Heart left ventricle (tissue), 13 donors: Measurements from ENCODE around the gene EML1.

Source experiments
- POLR2A ChIP-seq, 2 donors: fragments of 450-650 bp; IDR thresholded peaks; one replicate each; pipeline ENCODE4 v1.6.1; 2017; ENCODE audit warnings: antibody characterized with exemption in 2 of 2, mild to moderate bottlenecking in 2 of 2, moderate library complexity in 2 of 2
- TF ChIP-seq, protein P1 (sequence below), 12 donors: fragments of 200-600 bp; sonication (generic) in 4 of 12; IDR thresholded peaks; one replicate each; pipeline versions ENCODE4 v1.5.0 to v1.8.0; 2018 to 2022; ENCODE audit warnings: antibody characterized with exemption in 12 of 12, mild to moderate bottlenecking in 5 of 12
- donor health status: ischemic (EF 13 %, LVEDD 7.1; RV severe dilation, severe dysfunction).
- donor health status: DM: no; HTN: yes; CAD: no.
- donor health status: DM: no; HTN: no; CAD: no.
- donor health status: ischemic (EF 25% LVEDD 6.9; RV normal size, moderate dysfunction).
- donor health status: ischemic (EF 25% LVEDD 5.7; RV mildly dilated, moderate dysfunction).
- donor health status: ischemic (EF 35%, LVEDD 5.7; RV mildly dilated, moderate dysfunction).
- donor health status: nonischemic (EF 11% LVEDD 7.7; RV severe dilation, severe dysfunction).
- donor health status: DM: yes; HTN: yes; CAD: no.
- donor health status: PGD.
- donor health status: ischemic (EF 29% LVEDD 5.4; RV normal size, mild dysfunction).
- donor health status: nonischemic (EF 23%, LVEDD 6.1; RV moderate dilation, normal function).

DNA sequence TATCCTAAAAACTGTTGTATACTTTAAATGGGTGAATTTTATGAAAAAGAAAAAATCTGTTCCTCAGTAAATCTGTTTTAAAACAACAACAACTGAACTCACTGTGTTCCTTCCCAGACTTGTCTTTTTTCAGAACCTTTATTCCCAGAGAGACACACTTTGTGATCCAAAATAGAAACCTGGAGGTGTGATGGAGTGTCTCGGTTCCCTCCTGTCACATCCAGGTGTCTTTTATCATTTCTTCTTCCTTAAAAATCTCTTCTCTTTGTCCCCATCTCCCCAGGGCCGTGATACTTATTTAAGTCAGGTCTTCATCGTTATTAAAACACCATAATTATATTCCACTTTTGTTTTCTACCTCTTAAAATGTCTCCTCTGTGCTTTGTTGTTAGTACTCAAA, 195.8 kb downstream of the EML1 start:
- TF ChIP-seq, protein P1, sequence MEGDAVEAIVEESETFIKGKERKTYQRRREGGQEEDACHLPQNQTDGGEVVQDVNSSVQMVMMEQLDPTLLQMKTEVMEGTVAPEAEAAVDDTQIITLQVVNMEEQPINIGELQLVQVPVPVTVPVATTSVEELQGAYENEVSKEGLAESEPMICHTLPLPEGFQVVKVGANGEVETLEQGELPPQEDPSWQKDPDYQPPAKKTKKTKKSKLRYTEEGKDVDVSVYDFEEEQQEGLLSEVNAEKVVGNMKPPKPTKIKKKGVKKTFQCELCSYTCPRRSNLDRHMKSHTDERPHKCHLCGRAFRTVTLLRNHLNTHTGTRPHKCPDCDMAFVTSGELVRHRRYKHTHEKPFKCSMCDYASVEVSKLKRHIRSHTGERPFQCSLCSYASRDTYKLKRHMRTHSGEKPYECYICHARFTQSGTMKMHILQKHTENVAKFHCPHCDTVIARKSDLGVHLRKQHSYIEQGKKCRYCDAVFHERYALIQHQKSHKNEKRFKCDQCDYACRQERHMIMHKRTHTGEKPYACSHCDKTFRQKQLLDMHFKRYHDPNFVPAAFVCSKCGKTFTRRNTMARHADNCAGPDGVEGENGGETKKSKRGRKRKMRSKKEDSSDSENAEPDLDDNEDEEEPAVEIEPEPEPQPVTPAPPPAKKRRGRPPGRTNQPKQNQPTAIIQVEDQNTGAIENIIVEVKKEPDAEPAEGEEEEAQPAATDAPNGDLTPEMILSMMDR (IDR thresholded peaks at IDR 0.05): no peak
- TF ChIP-seq POLR2A (IDR thresholded peaks at IDR 0.05): no peak
